KBM-7 (cell line): Measurements from ENCODE around the gene USP34.

Experiments used
- DNase-seq: peaks from one replicate; pipeline ENCODE4 v3.0.0-alpha.2; 2015
- in situ Hi-C: fragments of 300-500 bp; cut with MboI; formaldehyde crosslinking; loops from 2 replicates; pipeline ENCODE4 v1.14.3; 2020; ENCODE audit warnings: low sequenced_read_pairs, low pct_unique_long_range_greater_than_20kb, mixed read lengths

Gene USP34

GRCh38 chr2:61268249-61268648, 202.6 kb downstream of the USP34 start:
- in situ Hi-C loops: no loop called here
- DNase-seq: no peak

GRCh38 chr2:61266632-61267505, 204.0 kb downstream of the USP34 start:
- no peak for DNase-seq
- in situ Hi-C loops: no loop called here

GRCh38 chr2:61263830-61264229, 207.1 kb downstream of the USP34 start:
- DNase-seq: no peak
- in situ Hi-C loops: no loop called here

- in situ Hi-C loops: no loop called here
- DNase-seq: no peak
These were observed 208.2 kb downstream of the USP34 start for GRCh38 chr2:61262699-61263098.

GRCh38 chr2:61257446-61257845, 213.4 kb downstream of the USP34 start:
- DNase-seq: no peak
- in situ Hi-C loops: no loop called here

- in situ Hi-C loops: no loop called here
These were observed 215.1 kb downstream of the USP34 start for GRCh38 chr2:61255580-61256437.

GRCh38 chr2:61254536-61254935, 216.4 kb downstream of the USP34 start:
- no peak for DNase-seq
- in situ Hi-C loops: no loop called here

More at GRCh38 chr2:61255580-61256437, 215.1 kb downstream of the USP34 start:
- no peak for DNase-seq

- in situ Hi-C loops: no loop called here
- DNase-seq: no peak
These were observed 217.8 kb downstream of the USP34 start for GRCh38 chr2:61253136-61253535.

GRCh38 chr2:61252031-61252430, 218.9 kb downstream of the USP34 start:
- no peak for DNase-seq
- in situ Hi-C loops: no loop called here

- in situ Hi-C loops: no loop called here
- no peak for DNase-seq
These were observed 221.3 kb downstream of the USP34 start for GRCh38 chr2:61249521-61250071.

GRCh38 chr2:61247204-61247812, 223.6 kb downstream of the USP34 start:
- no peak for DNase-seq
- in situ Hi-C loops: no loop called here

- in situ Hi-C loops: no loop called here
- no peak for DNase-seq
These were observed 226.2 kb downstream of the USP34 start for GRCh38 chr2:61244694-61245093.

- in situ Hi-C loops: no loop called here
- DNase-seq: no peak
These were observed 229.6 kb downstream of the USP34 start for GRCh38 chr2:61241266-61241665.

GRCh38 chr2:61238219-61239012, 232.5 kb downstream of the USP34 start:
- in situ Hi-C loops: no loop called here
- no peak for DNase-seq

GRCh38 chr2:61235716-61236115, 235.2 kb downstream of the USP34 start:
- no peak for DNase-seq
- in situ Hi-C loops: no loop called here

GRCh38 chr2:61233581-61233980, 237.3 kb downstream of the USP34 start:
- DNase-seq: no peak

GRCh38 chr2:61229936-61230335, 241.0 kb downstream of the USP34 start:
- in situ Hi-C loops: no loop called here
- DNase-seq: no peak

More at GRCh38 chr2:61233581-61233980, 237.3 kb downstream of the USP34 start:
- in situ Hi-C loops: no loop called here

GRCh38 chr2:61222567-61222966, 248.3 kb downstream of the USP34 start:
- no peak for DNase-seq
- in situ Hi-C loops: no loop called here

GRCh38 chr2:61221819-61222218, 249.1 kb downstream of the USP34 start:
- in situ Hi-C loops: no loop called here
- no peak for DNase-seq
